Skin of body (tissue), 2 donors: Measurements from ENCODE around the gene ABCC8. TPM values are rescaled to one million over a fixed set of nuclear protein-coding genes. Genes with fewer than 3 reads are reported as not detected.
"Not testable (repeated sequence)": the region's sequence is repeated elsewhere in the genome, so short reads cannot be mapped to it uniquely, and the experiment has no call there.

ENCODE experiments used
- DNase-seq: peaks from one replicate; lab custom pipeline; 2025; lab: John Stamatoyannopoulos, UW
- total RNA-seq: library from RNA; depleted of rRNA; stranded (reverse); fragments of >200 nt; gene quantifications from one replicate; pipeline ENCODE4 v1.2.3, GENCODE V29; 2014

ABCC8 gene
- total RNA-seq, 1 donor from 2014 or later: 2.5 TPM

DNA sequence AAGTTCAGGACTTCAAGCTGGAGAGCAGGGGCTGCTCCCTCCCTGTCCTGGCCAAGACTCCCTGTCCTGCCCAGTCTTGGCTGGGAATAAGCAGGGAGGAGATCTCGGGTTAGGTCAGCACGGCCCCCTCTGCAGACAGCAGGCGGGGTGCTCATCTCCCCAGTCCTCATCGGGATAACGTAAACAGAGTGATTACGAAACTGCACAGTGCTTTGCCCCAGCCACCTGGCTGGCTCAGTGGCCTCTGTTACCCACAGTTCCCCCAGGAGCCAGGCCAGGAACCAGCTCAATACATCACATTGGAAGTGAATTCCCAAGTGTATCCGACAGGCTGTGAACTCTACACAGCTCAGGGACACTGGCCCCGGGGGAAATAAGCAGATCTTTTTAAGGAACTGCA lies 45.5 kb downstream of the ABCC8 start:
- no peak for DNase-seq

- DNase-seq: no peak
Observed at GRCh38 chr11:17430616-17431015, 46.0 kb downstream of the ABCC8 start.

DNA sequence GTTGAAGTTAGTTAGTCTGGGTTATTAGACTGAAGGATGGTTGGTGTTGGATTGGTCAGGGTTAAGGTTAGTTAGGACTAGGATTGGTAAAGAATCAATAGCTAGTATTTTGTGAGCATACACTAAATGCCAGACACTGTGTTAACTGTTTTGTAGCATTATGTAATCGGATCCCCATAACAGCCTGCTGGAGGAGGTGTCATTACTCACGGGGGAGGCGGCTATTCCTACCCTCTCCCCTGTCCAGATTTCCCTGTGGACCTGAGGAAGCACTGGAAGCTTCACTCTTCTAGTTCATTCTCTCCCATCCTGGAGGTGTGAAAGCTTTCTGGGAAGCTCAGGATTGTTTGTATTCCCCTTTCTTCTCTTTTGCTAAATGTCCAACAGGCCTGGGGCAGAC lies 47.7 kb downstream of the ABCC8 start:
- no peak for DNase-seq

GRCh38 chr11:17428261-17428660 lies 48.4 kb downstream of the ABCC8 start:
- DNase-seq: no peak

- not testable (repeated sequence) for DNase-seq
Observed at GRCh38 chr11:17426233-17426632, 50.4 kb downstream of the ABCC8 start.

DNA sequence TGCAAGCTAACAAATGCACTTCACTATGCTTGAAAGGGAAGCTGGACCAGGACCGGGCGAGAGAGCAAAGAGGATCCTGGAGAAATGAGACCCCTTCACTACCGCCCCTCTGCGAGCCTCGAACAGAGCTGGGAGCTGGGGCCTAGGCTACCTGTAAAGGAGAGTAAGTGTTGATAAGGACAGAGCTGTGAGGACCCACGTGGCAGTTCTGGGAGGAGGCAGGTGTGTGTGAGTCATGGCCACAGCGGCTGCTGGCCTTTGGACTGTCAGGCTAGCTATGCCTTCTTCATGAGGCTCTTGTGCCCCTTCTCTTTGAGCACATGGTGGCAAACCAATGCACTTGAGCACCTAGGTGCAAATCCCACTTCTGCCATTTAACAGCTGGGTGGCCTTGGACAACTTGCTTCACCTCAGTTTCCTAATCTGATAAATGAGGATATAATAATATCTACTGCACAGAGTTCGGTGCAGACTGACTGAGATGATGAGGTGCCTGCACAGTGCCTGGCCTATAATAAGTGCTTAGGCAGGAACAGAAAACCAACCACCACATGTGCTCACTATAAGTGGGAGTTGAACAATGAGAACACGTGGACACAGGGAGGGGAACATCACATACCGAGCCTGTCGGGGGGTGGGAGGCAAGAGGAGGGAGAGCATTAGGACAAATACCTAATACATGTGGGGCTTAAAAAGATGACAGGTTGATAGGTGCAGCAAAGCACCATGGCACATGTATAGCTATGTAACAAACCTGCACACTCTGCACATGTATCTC lies 52.9 kb downstream of the ABCC8 start:
- DNase-seq: no peak

DNA sequence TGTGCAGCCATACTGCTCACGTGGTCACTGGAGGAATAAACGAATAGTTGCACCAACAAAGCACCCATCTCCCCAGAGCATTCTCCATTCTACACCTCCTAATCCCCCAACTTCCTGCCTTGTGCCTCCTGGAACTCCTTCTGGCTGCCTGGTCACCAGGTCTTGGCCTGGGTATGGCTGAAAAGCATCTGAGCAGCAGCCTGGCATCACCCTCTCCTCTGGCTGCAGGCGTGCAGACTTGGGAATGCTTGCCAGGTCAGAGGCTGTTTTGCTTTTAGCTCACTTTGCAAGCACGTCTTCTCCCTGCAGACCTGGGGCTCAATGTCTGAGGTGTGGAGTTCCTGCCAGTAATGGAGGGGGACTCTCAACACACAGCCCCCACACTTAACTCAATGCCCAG lies 54.9 kb downstream of the ABCC8 start:
- no peak for DNase-seq

DNA sequence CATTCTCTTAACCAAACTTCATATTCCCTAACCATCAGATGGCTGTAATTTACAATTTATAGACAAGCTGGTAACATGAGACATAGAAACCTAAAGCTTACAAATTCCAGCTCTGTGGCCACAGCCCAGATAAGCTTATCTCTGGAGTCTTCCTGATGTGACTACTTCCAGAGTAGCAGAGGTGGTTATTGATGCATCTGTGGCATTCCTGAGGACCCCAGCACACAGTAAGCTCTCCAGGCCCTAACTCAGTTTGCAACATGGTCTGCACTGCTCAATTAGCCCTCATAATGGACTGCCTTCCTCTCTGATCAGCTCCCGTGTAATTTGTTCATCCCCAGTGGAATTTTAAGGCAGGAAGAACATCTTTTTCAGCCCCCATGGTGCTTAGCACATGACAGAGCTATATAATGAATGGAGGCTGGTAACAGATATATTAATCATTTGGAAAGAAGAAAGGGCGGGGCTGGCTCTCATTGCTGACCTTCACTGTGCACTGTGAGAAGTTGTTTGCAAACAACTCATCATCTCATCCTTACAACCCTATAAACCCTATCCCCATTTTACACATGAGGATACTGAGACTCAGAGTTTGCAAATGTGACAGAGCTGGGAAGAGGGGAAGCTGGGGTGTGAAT lies 58.1 kb downstream of the ABCC8 start:
- DNase-seq: no peak

- no peak for DNase-seq
Observed at GRCh38 chr11:17416492-17416891, 60.2 kb downstream of the ABCC8 start.

DNA sequence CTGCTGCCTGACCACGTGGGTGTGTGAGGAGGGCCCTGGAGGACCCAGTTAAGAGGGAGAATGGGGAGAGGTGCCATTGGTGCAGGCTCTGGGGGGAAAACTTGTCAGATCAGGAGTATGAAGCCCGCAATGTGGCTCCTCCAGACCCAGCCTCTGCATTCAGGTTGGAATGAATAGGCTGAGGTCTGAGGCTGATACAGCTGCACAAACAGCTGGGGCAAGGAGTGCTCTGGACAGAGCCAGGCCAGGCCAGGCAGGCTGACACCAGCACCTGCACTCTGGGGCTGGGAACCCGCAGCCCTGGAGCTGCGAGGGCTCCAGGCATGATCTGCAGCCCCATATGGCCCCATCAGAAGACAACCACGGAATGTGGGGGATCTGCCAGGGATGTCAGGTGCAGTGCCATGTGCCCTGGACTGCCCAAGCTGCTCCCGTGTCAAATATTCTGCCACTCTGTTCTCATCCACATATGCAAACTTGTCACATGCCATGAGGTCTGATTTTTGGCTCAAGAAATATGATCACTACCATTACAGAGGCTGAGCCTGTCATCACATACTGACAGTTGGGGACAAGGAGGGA lies 61.0 kb downstream of the ABCC8 start:
- no peak for DNase-seq

DNA sequence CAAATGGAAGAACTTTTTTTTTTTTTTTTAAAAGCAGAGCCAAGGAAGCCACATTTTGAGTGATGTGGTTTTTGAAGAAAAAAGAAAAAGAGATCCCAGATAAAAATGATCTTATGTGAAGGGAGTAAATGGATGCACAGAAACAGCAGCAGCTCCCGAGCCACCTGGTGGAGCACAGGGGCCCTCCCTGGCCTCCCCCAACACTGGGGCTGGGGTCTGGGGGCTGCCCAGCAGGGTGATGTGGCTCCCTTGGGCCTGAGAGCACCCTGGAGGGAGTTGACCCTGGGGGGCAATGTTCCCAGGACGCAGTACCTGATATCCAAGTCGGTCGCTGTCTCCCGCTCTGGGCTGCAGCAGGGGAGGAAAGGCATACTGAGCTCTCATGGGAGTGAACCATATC lies 61.7 kb downstream of the ABCC8 start:
- DNase-seq: no peak

DNA sequence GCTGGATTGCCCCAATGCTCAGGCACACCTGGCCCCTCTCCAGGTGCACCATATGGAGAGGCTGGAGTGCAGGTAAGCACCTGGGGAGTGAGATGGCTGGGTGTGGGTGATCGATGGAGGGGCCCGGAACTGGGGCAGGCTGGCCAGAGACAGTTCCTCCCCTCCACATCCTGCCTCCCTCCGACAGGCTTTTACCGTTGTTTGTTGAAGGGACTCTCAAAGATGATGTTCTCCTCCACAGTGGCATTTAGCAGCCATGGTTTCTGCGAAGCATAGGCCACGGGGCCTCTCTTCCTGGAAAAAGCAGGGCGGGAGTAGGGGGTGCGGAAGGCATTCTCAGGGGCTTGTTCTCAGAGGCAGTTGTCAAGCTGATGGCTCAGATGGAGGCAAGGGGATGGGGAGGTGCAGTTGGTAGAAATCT lies 62.3 kb downstream of the ABCC8 start:
- no peak for DNase-seq

- no peak for DNase-seq
Observed at GRCh38 chr11:17413414-17414316, 63.0 kb downstream of the ABCC8 start.

DNA sequence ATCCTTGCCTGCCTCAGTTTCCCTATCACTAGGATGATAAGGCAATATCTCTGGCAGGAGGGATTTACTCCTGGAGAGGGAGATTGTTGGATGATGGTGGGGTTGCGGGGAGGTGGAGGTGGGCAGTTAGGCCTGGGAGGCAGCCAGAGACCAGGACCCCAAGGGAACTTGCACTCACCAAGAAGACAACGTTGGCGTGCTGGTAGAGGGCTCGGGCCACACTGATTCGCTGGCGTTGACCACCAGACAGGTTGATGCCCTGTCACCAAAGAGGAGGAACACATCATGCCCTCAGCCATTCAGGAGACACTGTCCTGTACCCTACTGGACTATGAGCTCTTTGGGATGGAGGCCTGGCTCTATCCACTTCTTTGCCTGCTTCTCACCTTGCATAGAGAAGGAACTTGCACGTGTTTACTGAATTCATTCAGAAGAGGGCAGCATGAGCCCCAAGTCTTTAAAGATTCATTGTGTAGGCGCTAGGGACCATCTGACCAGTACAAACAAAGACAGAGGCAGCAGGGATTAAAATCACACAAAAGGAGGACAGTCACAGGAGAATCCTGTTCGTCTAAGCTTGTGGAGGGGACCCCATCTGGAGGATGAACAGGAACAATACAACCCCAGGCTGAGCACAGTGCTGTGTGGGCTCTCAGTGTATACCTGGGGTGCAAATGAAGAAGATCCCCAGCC lies 64.0 kb downstream of the ABCC8 start:
- DNase-seq: no peak

- no peak for DNase-seq
Observed at GRCh38 chr11:17411418-17411817, 65.2 kb downstream of the ABCC8 start.

- no peak for DNase-seq
Observed at GRCh38 chr11:17410606-17411379, 65.9 kb downstream of the ABCC8 start.

GRCh38 chr11:17408641-17409040 lies 68.0 kb downstream of the ABCC8 start:
- DNase-seq: no peak

DNA sequence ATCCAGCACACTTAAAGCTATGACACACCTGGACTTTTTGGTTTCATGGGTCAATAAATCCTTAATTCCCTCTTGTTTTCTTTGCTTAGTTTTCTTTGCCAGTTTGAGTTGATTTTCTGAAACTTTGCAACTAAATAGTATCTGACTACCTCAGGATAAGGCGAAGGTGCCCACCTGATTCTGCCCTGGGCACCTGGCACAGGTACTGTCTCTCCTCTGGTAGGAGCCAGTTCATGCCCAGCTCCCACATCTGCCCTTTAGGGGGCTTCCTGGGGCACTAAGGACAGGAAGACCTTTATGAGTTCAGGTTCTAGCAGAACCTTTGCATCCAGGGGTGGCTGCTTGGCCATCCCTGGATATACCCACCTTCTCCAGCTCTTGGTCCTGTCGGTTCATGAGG lies 68.6 kb downstream of the ABCC8 start:
- DNase-seq: no peak

- no peak for DNase-seq
Observed at GRCh38 chr11:17407575-17407974, 69.1 kb downstream of the ABCC8 start.

GRCh38 chr11:17406818-17407149 lies 69.9 kb downstream of the ABCC8 start:
- no peak for DNase-seq
